NCI-H446 treated with DMSO at 0.1 percent for 48 hours (cell line): Measurements from ENCODE around the gene VKORC1L1.
"Not testable (repeated sequence)": the region's sequence is repeated elsewhere in the genome, so short reads cannot be mapped to it uniquely, and the experiment has no call there.

Experiments used
- DNase-seq: peaks from one replicate; lab custom pipeline; 2025; lab: John Stamatoyannopoulos, UW

VKORC1L1 gene

DNA sequence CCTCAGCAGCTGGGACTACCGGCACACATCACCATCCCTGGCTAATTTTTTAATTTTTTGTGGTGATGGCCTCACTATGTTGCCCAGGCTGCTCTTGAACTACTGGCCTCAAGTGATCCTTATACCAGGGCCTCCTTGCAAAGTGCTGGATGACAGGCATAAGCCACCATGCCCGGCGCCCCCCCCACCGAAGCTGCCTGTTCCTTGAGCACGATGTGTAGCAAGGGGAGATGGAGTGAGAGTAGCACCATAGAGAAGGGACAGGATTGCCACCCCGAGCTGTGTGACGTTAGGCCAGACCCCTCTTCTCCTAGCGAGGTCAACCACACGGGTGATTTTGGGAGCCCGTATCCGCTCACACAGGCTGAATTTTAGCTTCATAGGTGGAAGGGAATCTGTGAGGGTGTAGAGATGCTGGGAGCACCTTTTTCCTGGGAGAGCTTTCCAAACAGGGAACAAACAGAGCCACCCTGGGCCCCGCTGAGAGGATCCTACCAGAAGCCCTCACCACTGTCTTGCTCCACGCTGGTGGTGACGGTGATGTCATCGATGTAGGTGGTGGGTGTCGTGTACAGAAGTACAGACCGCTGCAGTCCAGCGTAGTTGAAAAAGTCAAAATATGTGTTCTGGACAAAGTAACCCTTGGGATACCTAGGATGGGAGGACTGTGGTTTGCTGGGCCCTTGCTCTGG is 106.2 kb downstream of the VKORC1L1 start:
- no peak for DNase-seq

DNA sequence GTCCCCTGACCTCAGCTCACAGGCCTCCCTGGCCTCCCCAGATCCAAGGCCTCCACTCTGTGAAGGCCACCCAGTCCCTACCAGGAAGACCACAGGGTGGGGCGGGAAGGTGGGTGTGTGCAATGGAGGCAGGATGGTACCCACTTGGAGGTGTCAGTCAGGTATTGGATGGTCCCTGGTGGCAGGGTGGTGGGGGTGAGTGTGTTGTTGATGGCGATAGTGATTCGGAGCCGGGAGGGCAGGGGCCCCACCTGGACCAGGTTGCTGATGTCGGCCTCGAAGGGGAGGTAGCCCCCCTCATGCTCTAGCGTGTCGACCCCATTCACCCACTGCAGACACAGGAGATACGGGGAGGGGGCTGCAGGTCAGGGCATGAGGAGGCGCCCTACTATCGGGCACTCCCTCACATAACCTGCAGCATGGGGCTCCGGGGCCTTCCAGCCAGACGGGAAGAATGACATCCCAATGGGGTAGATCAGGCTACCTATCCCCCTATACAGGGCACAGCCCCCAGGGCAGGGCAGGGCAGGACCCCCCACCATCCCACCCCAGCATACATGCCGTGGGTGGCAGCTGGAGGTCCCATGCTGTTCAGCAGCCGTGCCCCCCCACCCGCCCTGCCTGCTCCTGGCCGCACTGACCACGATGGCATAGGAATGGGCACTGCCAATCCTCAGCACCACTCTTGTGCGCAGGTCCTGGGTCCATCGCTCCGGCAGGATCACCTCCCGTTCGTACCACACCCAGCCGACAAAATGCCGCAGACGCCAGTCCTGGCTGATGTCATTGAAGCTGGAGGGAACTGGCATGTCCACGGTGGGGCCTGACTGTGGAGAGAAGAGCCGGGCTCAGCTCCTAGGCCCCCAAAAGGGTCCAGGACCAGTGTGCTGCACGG is 107.0 kb downstream of the VKORC1L1 start:
- DNase-seq, result no peak

GRCh38 chr7:65980478-65981250 is 107.8 kb downstream of the VKORC1L1 start:
- no peak for DNase-seq

DNA sequence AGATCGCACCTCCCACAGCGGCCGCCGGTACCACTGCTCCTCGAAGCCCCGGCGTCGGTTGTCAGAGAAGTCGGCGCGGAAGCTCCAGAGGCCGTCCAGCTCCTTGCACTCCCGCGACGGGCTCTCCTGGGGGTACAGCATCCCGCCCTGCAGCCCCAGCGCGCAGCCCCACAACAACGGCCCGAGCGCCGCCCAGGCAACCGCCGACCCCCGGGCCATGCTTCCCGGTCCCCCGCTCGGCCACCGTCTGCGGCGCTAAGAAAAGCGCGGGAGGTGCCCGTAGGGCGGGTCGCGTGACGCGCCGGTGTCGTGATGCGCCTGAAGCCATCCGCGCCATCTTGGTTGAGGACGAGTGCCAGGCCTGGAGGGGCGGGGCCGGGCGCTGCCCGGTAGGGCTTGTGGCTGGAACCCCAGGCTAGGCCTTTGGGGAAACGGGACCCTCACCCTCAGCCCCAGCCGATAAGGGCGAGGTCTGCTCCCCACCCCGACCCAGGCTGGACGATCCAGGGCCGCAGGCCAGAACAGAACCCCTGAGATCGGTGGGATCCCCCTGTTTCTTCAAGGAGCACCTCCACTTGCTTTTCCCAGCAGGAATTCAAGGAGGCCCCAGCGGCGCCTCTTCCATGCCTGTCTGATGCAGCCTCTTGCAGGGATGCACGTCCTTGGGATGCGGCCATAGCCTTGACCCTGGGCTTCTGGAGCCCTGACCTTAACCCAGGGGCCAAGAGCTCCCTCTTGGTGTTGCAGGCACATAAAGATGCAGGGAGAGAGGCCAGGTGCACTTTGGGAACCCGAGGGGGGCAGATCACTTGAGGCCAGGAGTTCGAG is 109.3 kb downstream of the VKORC1L1 start, which contains the start of gene GUSB:
Gene GUSB, minus strand, starts transcription at position 249 of the 828 bp plus-strand sequence. Its CDS starts 30 bp downstream, at position 219.
- peak; percentile 77 for DNase-seq

DNA sequence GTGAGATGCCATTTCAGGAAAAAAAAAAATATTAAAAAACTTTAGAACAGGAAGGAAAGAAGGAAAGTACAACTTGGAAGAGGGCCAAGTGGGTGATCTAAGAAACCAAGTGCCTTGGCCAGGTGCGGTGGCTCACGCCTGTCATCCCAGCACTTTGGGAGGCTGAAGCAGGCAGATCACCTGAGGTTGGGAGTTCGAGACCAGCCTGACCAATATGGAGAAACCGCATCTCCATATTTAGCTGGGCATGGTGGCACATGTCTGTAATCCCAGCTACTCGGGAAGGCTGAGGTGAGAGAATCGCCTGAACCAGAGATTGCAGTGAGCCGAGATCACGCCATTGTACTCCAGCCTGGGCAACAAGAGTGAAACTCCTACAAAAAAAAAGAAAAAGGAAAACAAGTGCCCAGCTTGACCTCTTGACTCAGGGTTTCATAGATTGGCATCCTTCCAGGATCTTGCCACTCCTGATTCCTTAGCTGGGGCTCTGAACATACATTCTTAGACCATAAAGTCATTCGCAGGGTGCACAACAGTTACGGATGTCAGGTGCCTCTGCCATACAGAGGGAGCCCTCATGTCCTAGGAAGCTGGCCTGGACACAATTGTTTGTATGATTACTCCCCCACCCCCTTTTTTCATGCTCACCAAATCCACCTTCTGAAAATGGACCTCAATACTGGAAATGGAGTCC is 111.2 kb downstream of the VKORC1L1 start:
- DNase-seq, result no peak

GRCh38 chr7:65988084-65988483 is 115.2 kb downstream of the VKORC1L1 start:
- no peak for DNase-seq

DNA sequence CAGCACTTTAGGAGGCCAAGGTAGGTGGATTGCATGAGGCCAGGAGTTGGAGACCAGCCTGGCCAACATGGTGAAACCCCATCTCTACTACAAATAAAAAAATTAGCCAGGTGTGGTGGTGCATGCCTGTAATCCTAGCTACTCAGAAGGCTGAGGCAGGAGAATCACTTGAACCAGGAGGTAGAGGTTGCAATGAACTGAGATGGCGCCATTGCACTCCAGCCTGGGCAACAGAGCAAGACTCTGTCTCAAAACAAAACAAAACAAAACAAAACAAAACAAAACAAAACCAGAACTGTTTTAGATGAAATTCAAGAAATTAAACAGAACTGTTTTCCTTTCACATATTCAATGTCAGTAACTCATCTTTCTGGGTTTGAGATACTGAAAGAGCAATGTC is 115.6 kb downstream of the VKORC1L1 start:
- not testable (repeated sequence) for DNase-seq

DNA sequence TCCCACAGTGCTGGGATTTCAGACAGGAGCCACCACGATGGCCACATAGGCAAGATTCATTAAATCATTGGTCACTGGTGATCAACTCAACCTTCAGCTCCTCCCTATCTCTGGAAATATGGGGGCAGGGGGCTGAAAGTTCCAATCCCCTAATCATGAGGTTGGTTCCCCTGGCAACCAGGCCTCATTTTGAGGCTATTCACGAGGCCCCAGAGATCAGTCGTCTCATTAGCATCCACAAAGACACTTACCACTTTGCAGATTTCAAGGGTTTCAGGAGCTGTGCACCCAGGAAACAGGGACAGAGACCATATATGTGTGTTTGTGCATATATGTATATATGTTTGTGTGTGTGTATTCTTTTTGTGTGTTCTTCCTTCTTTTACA is 116.8 kb downstream of the VKORC1L1 start:
- DNase-seq, result no peak

DNA sequence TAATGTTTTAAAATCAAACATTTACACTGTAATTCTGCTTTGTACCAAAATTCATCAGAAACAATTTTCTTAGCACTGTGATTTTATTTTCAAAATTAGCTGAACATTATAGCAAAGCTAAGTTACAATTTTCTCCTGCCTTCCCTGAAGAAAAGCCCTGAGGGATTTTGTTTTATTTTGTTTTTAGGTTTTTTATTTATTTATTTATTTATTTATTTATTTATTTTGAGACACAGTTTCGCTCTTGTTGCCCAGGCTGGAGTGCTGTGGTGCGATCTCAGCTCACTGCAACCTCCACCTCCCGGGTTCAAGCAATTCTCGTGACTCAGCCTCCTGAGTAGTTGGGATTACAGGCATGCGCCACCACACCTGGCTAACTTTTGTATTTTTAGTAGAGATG is 119.0 kb downstream of the VKORC1L1 start:
- not testable (repeated sequence) for DNase-seq

- no peak for DNase-seq
Measured at GRCh38 chr7:65992526-65992925, 119.7 kb downstream of the VKORC1L1 start.

DNA sequence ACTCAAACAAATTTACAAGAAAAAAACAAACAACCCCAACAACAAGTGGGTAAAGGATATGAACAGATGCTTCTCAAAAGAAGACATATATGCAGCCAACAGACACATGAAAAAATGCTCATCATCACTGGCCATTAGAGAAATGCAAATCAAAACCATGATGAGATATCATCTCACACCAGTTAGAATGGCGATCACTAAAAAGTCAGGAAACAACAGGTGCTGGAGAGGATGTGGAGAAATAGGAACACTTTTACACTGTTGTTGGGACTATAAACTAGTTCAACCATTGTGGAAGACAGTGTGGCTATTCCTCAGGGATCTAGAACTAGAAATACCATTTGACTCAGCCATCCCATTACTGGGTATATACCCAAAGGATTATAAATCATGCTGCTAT is 122.1 kb downstream of the VKORC1L1 start:
- not testable (repeated sequence) for DNase-seq

DNA sequence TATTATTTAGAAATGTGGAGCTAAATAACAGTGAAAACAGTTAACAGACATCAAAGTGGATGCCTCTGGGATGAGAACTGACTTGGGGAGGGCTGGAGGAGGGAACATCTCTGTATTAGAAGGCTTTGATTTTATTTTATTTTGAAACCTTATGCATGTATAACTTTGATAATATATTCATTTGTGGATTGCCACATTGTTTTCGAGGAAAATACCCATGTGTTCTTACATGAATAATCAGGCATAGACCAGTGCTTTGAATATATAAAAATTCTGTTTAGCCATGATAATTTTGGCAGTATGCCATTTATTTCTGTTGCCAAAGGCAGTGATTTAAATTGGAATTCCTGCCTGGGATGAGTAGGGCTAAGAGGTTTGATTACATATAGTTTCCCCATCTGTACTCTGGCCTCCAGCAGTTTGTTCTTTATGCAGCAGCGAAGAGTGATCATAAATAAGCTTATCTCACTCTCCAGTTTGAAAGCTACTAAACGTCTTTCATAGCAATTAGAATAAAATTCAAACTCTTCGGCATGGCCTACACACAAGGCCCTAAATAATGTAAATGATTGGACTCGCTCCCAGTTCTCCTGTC is 128.0 kb downstream of the VKORC1L1 start:
- not testable (repeated sequence) for DNase-seq

GRCh38 chr7:66005115-66005671 is 132.3 kb downstream of the VKORC1L1 start:
- DNase-seq, result not testable (repeated sequence)

DNA sequence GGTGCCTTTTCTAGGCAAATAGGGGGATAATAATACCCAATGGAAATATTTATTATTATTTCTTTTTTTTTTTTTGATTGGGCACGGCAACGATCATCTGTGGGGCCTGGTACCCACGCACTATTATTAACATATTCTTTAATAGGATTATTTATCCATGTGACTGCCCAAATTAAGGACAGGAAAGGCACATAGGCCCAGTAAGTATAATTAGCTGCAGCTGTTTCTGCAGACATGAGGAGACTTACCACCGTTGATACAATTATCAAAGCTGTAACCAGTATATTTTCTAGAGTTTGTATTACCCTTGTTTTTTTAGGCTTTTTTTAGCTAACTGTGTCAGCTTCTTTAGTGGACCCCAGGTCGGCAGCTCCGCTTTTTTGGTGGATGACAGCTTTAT is 134.4 kb downstream of the VKORC1L1 start:
- no peak for DNase-seq
